SH-SY5Y (cell line): ENCODE data around the gene MCU.

Experiments
- GATA2 ChIP-seq: IDR thresholded peaks from 2 replicates; pipeline ENCODE4 v1.6.1; 2011; ENCODE audit warnings: mild to moderate bottlenecking, low read depth, low read length
- GATA3 ChIP-seq: IDR thresholded peaks from 2 replicates; pipeline ENCODE4 v1.6.1; 2011; ENCODE audit warnings: low read depth, mild to moderate bottlenecking, low read length, moderate library complexity

DNA sequence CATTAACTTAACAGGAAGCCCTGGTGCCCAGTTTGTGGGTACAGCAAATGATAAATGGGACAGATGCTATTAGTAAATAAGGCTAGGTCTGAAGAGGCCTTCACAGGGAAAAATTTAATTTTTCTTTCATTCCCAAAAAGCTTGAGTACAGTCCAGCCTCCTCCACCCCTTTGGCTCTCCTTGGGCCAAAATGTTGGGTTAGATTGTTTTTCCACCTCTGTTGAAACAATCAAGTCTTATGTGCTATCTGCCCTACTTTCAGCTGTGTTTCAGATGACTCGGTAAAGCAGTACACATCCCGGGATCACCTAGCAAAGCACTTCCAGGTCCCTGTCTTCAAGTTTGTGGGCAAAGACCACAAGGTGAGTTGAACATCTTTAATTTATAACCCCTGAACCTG, 238.3 kb downstream of the MCU start:
- TF ChIP-seq GATA3 (no peak), GATA2 (no peak)
